Iris pigment epithelial cell (primary cell): ENCODE data around the gene TRPM8.

Experiments used
- DNase-seq: peaks from one replicate; pipeline ENCODE4 v3.0.0-alpha.2; 2011; ENCODE audit warnings: low read depth

The TRPM8 gene

GRCh38 chr2:234002281-234002680 lies 85.1 kb downstream of the TRPM8 start:
- no peak for DNase-seq

GRCh38 chr2:234003972-234004617 lies 86.9 kb downstream of the TRPM8 start:
- DNase-seq = peak; percentile 86

GRCh38 chr2:234005126-234005525 lies 88.0 kb downstream of the TRPM8 start:
- DNase-seq = no peak

- DNase-seq = no peak
Observed at GRCh38 chr2:234006501-234006900, 89.3 kb downstream of the TRPM8 start.

- DNase-seq = no peak
Observed at GRCh38 chr2:234014427-234014826, 97.3 kb downstream of the TRPM8 start.

GRCh38 chr2:234015861-234016260 lies 98.7 kb downstream of the TRPM8 start:
- DNase-seq = no peak

- no peak for DNase-seq
Observed at GRCh38 chr2:234019896-234020295, 102.7 kb downstream of the TRPM8 start.

GRCh38 chr2:234020332-234020731 lies 103.2 kb downstream of the TRPM8 start:
- no peak for DNase-seq

GRCh38 chr2:234022424-234022823 lies 105.3 kb downstream of the TRPM8 start:
- DNase-seq = no peak

GRCh38 chr2:234024304-234024703 lies 107.1 kb downstream of the TRPM8 start:
- DNase-seq = no peak

- no peak for DNase-seq
Observed at GRCh38 chr2:234025466-234025865, 108.3 kb downstream of the TRPM8 start.

GRCh38 chr2:234025891-234026401 lies 108.8 kb downstream of the TRPM8 start:
- DNase-seq = peak; percentile 27

- DNase-seq = no peak
Observed at GRCh38 chr2:234026693-234027254, 109.6 kb downstream of the TRPM8 start.

- peak; percentile 9 for DNase-seq
Observed at GRCh38 chr2:234027641-234028040, 110.5 kb downstream of the TRPM8 start.

GRCh38 chr2:234029150-234029733 lies 112.1 kb downstream of the TRPM8 start:
- peak; percentile 30 for DNase-seq

GRCh38 chr2:234031207-234031606 lies 114.0 kb downstream of the TRPM8 start:
- no peak for DNase-seq

GRCh38 chr2:234032279-234032856 lies 115.2 kb downstream of the TRPM8 start:
- peak; percentile 75 for DNase-seq

- DNase-seq = peak; percentile 10
Observed at GRCh38 chr2:234033174-234033573, 116.0 kb downstream of the TRPM8 start.

GRCh38 chr2:234033885-234034284 lies 116.7 kb downstream of the TRPM8 start:
- no peak for DNase-seq

GRCh38 chr2:234038076-234038802 lies 121.1 kb downstream of the TRPM8 start:
- peak; percentile 28 for DNase-seq

- peak; percentile 82 for DNase-seq
Observed at GRCh38 chr2:234044157-234044556, 127.0 kb downstream of the TRPM8 start.

GRCh38 chr2:234046521-234046920 lies 129.3 kb downstream of the TRPM8 start:
- no peak for DNase-seq
